Smooth muscle cell (in vitro differentiated cells): Measurements from ENCODE around the gene MMADHC. TPM values are rescaled to one million over a fixed set of nuclear protein-coding genes. Genes with fewer than 3 reads are reported as not detected.
A peak's percentile ranks its signal among the peaks of the same experiment; 100 is the strongest.

Experiments
- DNase-seq: peaks from one replicate; lab custom pipeline; 2025; ENCODE audit not compliant: unreplicated experiment; lab: John Stamatoyannopoulos, UW
- H2AFZ ChIP-seq: fragments of 200-600 bp; sonication (generic); 2 replicates; pipeline ENCODE4 v1.6.0; 2016; ENCODE audit warnings: antibody characterized with exemption, low read depth, mild to moderate bottlenecking
- H3F3A ChIP-seq: fragments of 200-600 bp; sonication (generic); 2 replicates; pipeline ENCODE4 v1.6.0; 2017; ENCODE audit warnings: antibody characterized with exemption, low read depth
- H3K27ac ChIP-seq: fragments of 200-600 bp; sonication (generic); 2 replicates; pipeline ENCODE4 v1.5.1; 2016; ENCODE audit warnings: low read depth, mild to moderate bottlenecking
- H3K27me3 ChIP-seq: fragments of 200-600 bp; sonication (generic); 2 replicates; pipeline ENCODE4 v1.6.1; 2016; ENCODE audit warnings: low read depth, mild to moderate bottlenecking
- H3K36me3 ChIP-seq: fragments of 200-600 bp; sonication (generic); 2 replicates; pipeline ENCODE4 v1.5.1; 2016; ENCODE audit warnings: low read depth
- H3K4me1 ChIP-seq: fragments of 200-600 bp; sonication (generic); 2 replicates; pipeline ENCODE4 v1.5.1; 2016; ENCODE audit warnings: low read depth
- H3K4me2 ChIP-seq: fragments of 200-600 bp; sonication (generic); 2 replicates; pipeline ENCODE4 v1.6.0; 2016; ENCODE audit warnings: mild to moderate bottlenecking
- H3K4me3 ChIP-seq: fragments of 200-600 bp; sonication (generic); 2 replicates; pipeline ENCODE4 v1.5.1; 2016; ENCODE audit warnings: mild to moderate bottlenecking
- H3K79me2 ChIP-seq: fragments of 200-600 bp; sonication (generic); 2 replicates; pipeline ENCODE4 v1.6.0; 2016; ENCODE audit warnings: low read depth, mild to moderate bottlenecking
- H3K9ac ChIP-seq: fragments of 200-600 bp; sonication (generic); 2 replicates; pipeline ENCODE4 v1.6.0; 2016; ENCODE audit warnings: low read depth
- H3K9me3 ChIP-seq: fragments of 200-600 bp; sonication (generic); replicated peaks from 2 replicates; pipeline ENCODE4 v1.5.1; 2016; ENCODE audit warnings: low read depth
- H4K20me1 ChIP-seq: fragments of 200-600 bp; sonication (generic); 2 replicates; pipeline ENCODE4 v1.6.0; 2016; ENCODE audit warnings: low read depth
- WGBS: methylation state at CpG from one replicate; pipeline ENCODE4 v1.1.7; 2016; ENCODE audit warnings: low lambda C conversion rate; 5-methylcytosine and 5-hydroxymethylcytosine counted together
- polyA plus RNA-seq: library from polyadenylated mRNA; unstranded; fragments of >200 nt; fragmentation: Nextera tagmentation; extraction: Ambion mirVana; gene quantifications from 2 replicates; pipeline ENCODE4 v1.2.1, GENCODE V29; 2016
- total RNA-seq: library from RNA; depleted of rRNA; stranded (reverse); fragments of >200 nt; gene quantifications from 2 replicates; pipeline ENCODE4 v1.2.3, GENCODE V29; 2014
- TF ChIP-seq, protein P1 (sequence below): fragments of 200-600 bp; sonication (generic); IDR thresholded peaks from 2 replicates; pipeline ENCODE4 v1.5.1; 2017; ENCODE audit warnings: borderline replicate concordance, mild to moderate bottlenecking, antibody characterized with exemption; ENCODE audit not compliant: insufficient read depth, poor library complexity, severe bottlenecking

Gene MMADHC
- total and polyA plus RNA-seq, 2 experiments from 2014 or later, result 141 to 188 TPM

DNA sequence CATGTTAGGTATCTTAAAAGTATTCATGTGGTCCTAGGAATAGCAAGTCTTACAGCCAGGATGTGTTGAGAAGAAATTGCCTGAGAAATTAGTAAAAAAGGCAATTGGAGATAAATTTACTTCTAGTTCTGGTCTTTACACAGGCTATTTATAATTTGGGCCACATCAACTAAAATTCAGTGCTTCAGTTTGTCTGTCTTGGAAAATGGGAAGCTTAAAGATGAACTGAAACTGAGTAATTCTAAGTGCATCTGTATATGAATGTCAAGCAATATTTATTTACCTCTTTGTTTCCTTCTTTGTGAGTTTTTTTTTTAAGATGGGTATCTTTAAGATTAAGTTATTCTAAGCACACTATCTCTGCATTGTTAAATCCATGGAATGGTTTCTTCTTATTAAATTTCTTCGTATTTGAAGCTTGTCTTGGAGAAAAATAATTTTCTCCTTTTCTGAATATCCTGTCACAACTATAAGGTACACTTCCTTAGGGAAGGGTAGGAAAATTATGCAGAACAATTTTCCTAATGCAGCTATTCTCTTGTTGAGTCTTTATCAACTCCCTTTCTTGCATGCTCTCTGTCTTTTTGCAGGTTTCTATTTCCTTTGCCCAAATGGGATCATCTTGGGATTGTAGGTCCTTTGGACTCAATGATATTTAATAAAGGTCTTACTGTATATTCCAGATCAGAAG is 39.7 kb upstream of the MMADHC start:
- Histone ChIP-seq H3F3A (no peaks in the 10 kb centered on the region), H3K27ac (no peak overlapping the region), H3K9me3 (no peaks in the 10 kb centered on the region), H3K36me3 (no peaks in the 10 kb centered on the region), H3K4me2 (no peak overlapping the region), H3K27me3 (no peaks in the 10 kb centered on the region), H3K4me1 (no peaks in the 10 kb centered on the region), H4K20me1 (no peaks in the 10 kb centered on the region), H2AFZ (no peak overlapping the region), H3K79me2 (no peaks in the 10 kb centered on the region), H3K9ac (no peak overlapping the region), H3K4me3 (no peak overlapping the region)
- TF ChIP-seq, protein P1, sequence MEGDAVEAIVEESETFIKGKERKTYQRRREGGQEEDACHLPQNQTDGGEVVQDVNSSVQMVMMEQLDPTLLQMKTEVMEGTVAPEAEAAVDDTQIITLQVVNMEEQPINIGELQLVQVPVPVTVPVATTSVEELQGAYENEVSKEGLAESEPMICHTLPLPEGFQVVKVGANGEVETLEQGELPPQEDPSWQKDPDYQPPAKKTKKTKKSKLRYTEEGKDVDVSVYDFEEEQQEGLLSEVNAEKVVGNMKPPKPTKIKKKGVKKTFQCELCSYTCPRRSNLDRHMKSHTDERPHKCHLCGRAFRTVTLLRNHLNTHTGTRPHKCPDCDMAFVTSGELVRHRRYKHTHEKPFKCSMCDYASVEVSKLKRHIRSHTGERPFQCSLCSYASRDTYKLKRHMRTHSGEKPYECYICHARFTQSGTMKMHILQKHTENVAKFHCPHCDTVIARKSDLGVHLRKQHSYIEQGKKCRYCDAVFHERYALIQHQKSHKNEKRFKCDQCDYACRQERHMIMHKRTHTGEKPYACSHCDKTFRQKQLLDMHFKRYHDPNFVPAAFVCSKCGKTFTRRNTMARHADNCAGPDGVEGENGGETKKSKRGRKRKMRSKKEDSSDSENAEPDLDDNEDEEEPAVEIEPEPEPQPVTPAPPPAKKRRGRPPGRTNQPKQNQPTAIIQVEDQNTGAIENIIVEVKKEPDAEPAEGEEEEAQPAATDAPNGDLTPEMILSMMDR, result no peak
- WGBS, result 97% methylated on average over 1 of the region's 1 CpG
- no peak for DNase-seq

DNA sequence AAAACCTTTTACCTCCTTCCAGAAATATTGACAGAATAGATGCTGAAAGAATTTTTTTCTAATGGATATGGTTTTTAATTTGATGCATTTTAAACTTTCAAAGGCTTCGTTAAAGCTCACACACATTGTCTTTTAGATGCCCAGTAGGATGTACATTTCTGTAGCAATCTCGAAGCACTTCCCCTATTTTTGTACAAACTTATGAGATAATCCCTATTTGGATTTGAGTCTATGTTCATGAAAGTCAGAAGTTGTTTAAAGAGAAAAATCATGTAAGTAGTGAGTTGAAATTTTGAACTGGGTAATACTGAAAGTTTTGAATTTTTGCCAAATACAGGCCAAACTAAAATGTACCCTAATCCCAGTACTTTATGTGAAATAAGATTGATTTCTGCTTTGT is 38.1 kb upstream of the MMADHC start:
- H3K27me3 ChIP-seq, result no peaks in the 10 kb centered on the region
- no peak overlapping the region for H3K4me3 ChIP-seq
- H3K4me1 ChIP-seq, result no peaks in the 10 kb centered on the region
- H2AFZ ChIP-seq, result no peak overlapping the region
- no peak overlapping the region for H3K4me2 ChIP-seq
- TF ChIP-seq, protein P1, result no peak
- no peaks in the 10 kb centered on the region for H3K36me3 ChIP-seq
- no peaks in the 10 kb centered on the region for H3K79me2 ChIP-seq
- no peaks in the 10 kb centered on the region for H3F3A ChIP-seq
- no peak overlapping the region for H3K9ac ChIP-seq
- H3K9me3 ChIP-seq, result no peaks in the 10 kb centered on the region
- H4K20me1 ChIP-seq, result no peaks in the 10 kb centered on the region
- no peak for DNase-seq
- no peak overlapping the region for H3K27ac ChIP-seq
- WGBS, result 96% methylated on average over 2 of the region's 2 CpGs

DNA sequence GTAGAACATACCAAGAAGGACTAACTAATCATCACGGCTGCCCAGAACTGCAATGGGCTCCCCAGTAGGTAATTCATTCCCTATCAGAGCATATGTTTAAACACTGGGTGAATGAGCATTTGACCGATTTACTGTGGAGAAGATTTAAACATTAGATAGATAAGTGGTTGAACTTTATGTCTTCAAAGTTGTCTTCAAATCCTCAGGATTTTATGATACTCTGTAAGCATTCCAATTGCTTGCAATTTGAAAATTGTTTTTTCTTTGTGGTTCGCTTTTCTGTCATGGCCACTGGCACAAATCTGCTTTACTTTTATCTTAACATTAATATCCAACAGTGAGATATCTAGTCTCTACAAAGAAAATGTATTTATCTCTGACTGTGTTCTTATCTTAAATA is 37.7 kb upstream of the MMADHC start:
- Histone ChIP-seq H3K4me3 (no peak overlapping the region), H4K20me1 (no peaks in the 10 kb centered on the region), H3K79me2 (no peaks in the 10 kb centered on the region), H3K27me3 (no peaks in the 10 kb centered on the region), H2AFZ (peak overlapping the region; percentile 9), H3K36me3 (no peaks in the 10 kb centered on the region), H3K27ac (no peak overlapping the region), H3K4me2 (no peak overlapping the region), H3K4me1 (no peaks in the 10 kb centered on the region), H3F3A (no peaks in the 10 kb centered on the region), H3K9me3 (no peaks in the 10 kb centered on the region), H3K9ac (no peak overlapping the region)
- TF ChIP-seq, protein P1, result no peak
- DNase-seq, result no peak
- WGBS, result 68% methylated on average over 3 of the region's 3 CpGs

DNA sequence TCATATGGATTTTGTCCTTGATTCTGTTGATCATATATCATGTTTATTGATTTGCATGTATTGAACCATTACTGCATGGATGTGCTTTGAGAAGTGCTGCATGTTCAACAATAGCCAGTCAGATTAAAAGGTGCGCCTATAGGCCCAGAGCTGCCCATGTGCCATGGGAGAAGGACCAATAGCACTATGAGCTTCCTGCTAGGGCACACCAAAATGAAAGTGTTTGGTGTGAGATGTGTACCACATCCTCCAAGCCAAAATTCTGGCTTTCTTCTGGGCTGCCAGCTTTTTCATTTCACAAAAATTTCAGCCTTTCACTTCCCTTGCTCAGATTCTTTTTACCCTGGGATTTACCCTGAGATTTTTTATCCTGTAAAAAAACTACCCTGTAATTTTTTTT is 34.8 kb upstream of the MMADHC start:
- Histone ChIP-seq H3K4me3 (no peak overlapping the region), H4K20me1 (no peaks in the 10 kb centered on the region), H3F3A (no peaks in the 10 kb centered on the region), H3K4me1 (no peaks in the 10 kb centered on the region), H3K9ac (no peak overlapping the region), H2AFZ (no peak overlapping the region), H3K36me3 (no peaks in the 10 kb centered on the region), H3K27me3 (no peaks in the 10 kb centered on the region), H3K79me2 (no peaks in the 10 kb centered on the region), H3K9me3 (no peaks in the 10 kb centered on the region), H3K27ac (no peak overlapping the region), H3K4me2 (no peak overlapping the region)
- DNase-seq, result no peak
- 63% methylated on average over 1 of the region's 1 CpG for WGBS
- TF ChIP-seq, protein P1, result no peak
